H9 (cell line): ENCODE data around the gene SPEF2. TPM values are rescaled to one million over a fixed set of nuclear protein-coding genes. Genes with fewer than 3 reads are reported as not detected.

Source experiments
- DNase-seq: peaks from one replicate; pipeline ENCODE4 v3.0.0-alpha.2; 2017
- H2AFZ ChIP-seq: one replicate; pipeline ENCODE4 v1.6.1; 2013; ENCODE audit warnings: mild to moderate bottlenecking, low read length, control low read depth, moderate library complexity
- H2AK5ac ChIP-seq: 2 replicates; pipeline ENCODE4 v1.6.1; 2013; ENCODE audit warnings: low read length, control low read depth, mixed read lengths; ENCODE audit not compliant: insufficient read length
- H2BK120ac ChIP-seq: one replicate; pipeline ENCODE4 v1.6.1; 2013; ENCODE audit warnings: low read depth, mild to moderate bottlenecking, low read length, control low read depth, inconsistent platforms; ENCODE audit not compliant: poor library complexity, severe bottlenecking
- H2BK12ac ChIP-seq: 2 replicates; pipeline ENCODE4 v1.6.1; 2013; ENCODE audit warnings: low read length, control low read depth, mixed read lengths, low read depth; ENCODE audit not compliant: insufficient read length
- H2BK15ac ChIP-seq: 2 replicates; pipeline ENCODE4 v1.6.1; 2013; ENCODE audit warnings: low read depth, low read length, control low read depth
- H2BK20ac ChIP-seq: one replicate; pipeline ENCODE4 v1.6.1; 2013; ENCODE audit warnings: low read depth, mild to moderate bottlenecking, low read length, control low read depth, inconsistent platforms; ENCODE audit not compliant: poor library complexity, severe bottlenecking
- H2BK5ac ChIP-seq: 2 replicates; pipeline ENCODE4 v1.6.1; 2013; ENCODE audit warnings: low read length, control low read depth, mixed read lengths; ENCODE audit not compliant: insufficient read length
- H3K14ac ChIP-seq: 2 replicates; pipeline ENCODE4 v1.6.1; 2013; ENCODE audit warnings: low read length, control low read depth; ENCODE audit not compliant: insufficient read depth
- H3K18ac ChIP-seq: 2 replicates; pipeline ENCODE4 v1.6.1; 2013; ENCODE audit warnings: low read depth, mild to moderate bottlenecking, mixed read lengths, low read length, control low read depth; ENCODE audit not compliant: insufficient read length
- H3K23ac ChIP-seq: 2 replicates; pipeline ENCODE4 v1.6.1; 2013; ENCODE audit warnings: low read length, control low read depth, mixed read lengths, low read depth; ENCODE audit not compliant: insufficient read length
- H3K23me2 ChIP-seq: 2 replicates; pipeline ENCODE4 v1.6.1; 2013; ENCODE audit warnings: low read depth, mild to moderate bottlenecking, mixed read lengths, low read length, control low read depth; ENCODE audit not compliant: insufficient read length, poor library complexity, severe bottlenecking
- H3K27ac ChIP-seq: 2 replicates; pipeline ENCODE4 v1.5.1; 2013; ENCODE audit warnings: low read length, control low read depth, mixed read lengths, low read depth; ENCODE audit not compliant: insufficient read length
- H3K27me3 ChIP-seq: 2 replicates; pipeline ENCODE4 v1.6.1; 2013; ENCODE audit warnings: low read length, control low read depth, inconsistent platforms; ENCODE audit not compliant: insufficient read depth
- H3K4ac ChIP-seq: 2 replicates; pipeline ENCODE4 v1.6.1; 2013; ENCODE audit warnings: low read depth, mild to moderate bottlenecking, control low read depth, inconsistent platforms, low read length, moderate library complexity
- H3K4me1 ChIP-seq: 2 replicates; pipeline ENCODE4 v1.6.1; 2013; ENCODE audit warnings: low read length, control low read depth, inconsistent platforms; ENCODE audit not compliant: insufficient read depth
- H3K4me2 ChIP-seq: 2 replicates; pipeline ENCODE4 v1.6.1; 2013; ENCODE audit warnings: low read length, control low read depth, mixed read lengths; ENCODE audit not compliant: insufficient read length, insufficient read depth
- H3K56ac ChIP-seq: 2 replicates; pipeline ENCODE4 v1.6.1; 2013; ENCODE audit warnings: low read depth, mild to moderate bottlenecking, mixed read lengths, low read length, control low read depth; ENCODE audit not compliant: insufficient read length
- H3K79me1 ChIP-seq: 2 replicates; pipeline ENCODE4 v1.6.1; 2013; ENCODE audit warnings: low read depth, mild to moderate bottlenecking, moderate library complexity, low read length, control low read depth, inconsistent platforms; ENCODE audit not compliant: insufficient read depth, poor library complexity, severe bottlenecking
- H3K79me2 ChIP-seq: 2 replicates; pipeline ENCODE4 v1.6.1; 2013; ENCODE audit warnings: low read length, control low read depth, inconsistent platforms; ENCODE audit not compliant: insufficient read depth
- H3K9ac ChIP-seq: 2 replicates; pipeline ENCODE4 v1.6.1; 2013; ENCODE audit warnings: low read length, control low read depth, mixed read lengths; ENCODE audit not compliant: insufficient read length; ENCODE audit errors: extremely low read depth
- H3K9me3 ChIP-seq: one replicate; pipeline ENCODE4 v1.6.1; 2013; ENCODE audit warnings: low read depth, low read length, inconsistent platforms; ENCODE audit not compliant: control insufficient read depth
- H3T11ph ChIP-seq: one replicate; pipeline ENCODE4 v1.6.1; 2013; ENCODE audit warnings: mild to moderate bottlenecking, low read length, control low read depth, inconsistent platforms
- H4K20me1 ChIP-seq: one replicate; pipeline ENCODE4 v1.6.1; 2013; ENCODE audit not compliant: control insufficient read depth, insufficient read length, insufficient read depth
- H4K5ac ChIP-seq: 2 replicates; pipeline ENCODE4 v1.6.1; 2013; ENCODE audit warnings: low read depth, mild to moderate bottlenecking, mixed read lengths, low read length, control low read depth; ENCODE audit not compliant: insufficient read length
- H4K8ac ChIP-seq: replicated peaks from 2 replicates; pipeline ENCODE4 v1.6.1; 2013; ENCODE audit warnings: low read length, control low read depth, mixed read lengths, low read depth; ENCODE audit not compliant: insufficient read length
- H4K91ac ChIP-seq: 2 replicates; pipeline ENCODE4 v1.6.1; 2013; ENCODE audit warnings: low read depth, mild to moderate bottlenecking, moderate library complexity, mixed read lengths, low read length, control low read depth; ENCODE audit not compliant: insufficient read length
- H3K27ac Mint-ChIP-seq, 3 experiments: 2 replicates in 2 of 3; 3 replicates in 1 of 3; pipeline ENCODE4 v1.8.0; 2020 to 2021; ENCODE audit warnings: mixed read lengths in 3 of 3, mild to moderate bottlenecking in 1 of 3, moderate library complexity in 1 of 3
- H3K27me3 Mint-ChIP-seq: 2 replicates; pipeline ENCODE4 v1.8.0; 2021; ENCODE audit warnings: low read depth, mild to moderate bottlenecking, moderate library complexity, mixed read lengths
- H3K36me3 Mint-ChIP-seq, 3 experiments: 2 replicates in 2 of 3; 3 replicates in 1 of 3; pipeline ENCODE4 v1.8.0; 2020 to 2021; ENCODE audit warnings: low read depth in 3 of 3, mixed read lengths in 3 of 3; ENCODE audit not compliant: insufficient read depth in 1 of 3
- H3K4me1 Mint-ChIP-seq, 2 experiments: 2 replicates each; pipeline ENCODE4 v1.8.0; 2020; ENCODE audit warnings: mixed read lengths in 2 of 2
- H3K4me3 Mint-ChIP-seq, 2 experiments: 2 replicates in 1 of 2; 3 replicates in 1 of 2; pipeline ENCODE4 v1.8.0; 2020 to 2021; ENCODE audit warnings: mild to moderate bottlenecking in 2 of 2, mixed read lengths in 2 of 2, moderate library complexity in 1 of 2
- H3K9me3 Mint-ChIP-seq, 2 experiments: 2 replicates in 1 of 2; 3 replicates in 1 of 2; pipeline ENCODE4 v1.8.0; 2020; ENCODE audit warnings: mild to moderate bottlenecking in 2 of 2, mixed read lengths in 2 of 2, moderate library complexity in 1 of 2
- CTCF ChIP-seq: fragments of 200-600 bp; sonication (generic); conservative IDR thresholded peaks from 3 replicates; pipeline ENCODE4 v1.8.0; 2021; ENCODE audit warnings: antibody characterized with exemption, mild to moderate bottlenecking
- WGBS: extraction: QIAGEN DNeasy Blood & Tissue Kit; methylation state at CpG from one replicate; pipeline ENCODE4 v1.1.7; 2013; ENCODE audit warnings: missing lambda C conversion rate, low lambda C conversion rate, mixed read lengths; ENCODE audit not compliant: insufficient read length; ENCODE audit errors: extremely low coverage; 5-methylcytosine and 5-hydroxymethylcytosine counted together
- total RNA-seq: library from RNA; stranded (reverse); gene quantifications from 2 replicates; pipeline ENCODE4 v1.2.1, GENCODE V29; 2021

The SPEF2 gene
- total RNA-seq, 1 experiment from 2014 or later, result 1.0 TPM

GRCh38 chr5:35745193-35745592 lies 127.5 kb downstream of the SPEF2 start:
- TF ChIP-seq CTCF, result no peak
- Histone ChIP-seq H4K91ac (no peak overlapping the region), H3T11ph (no peak overlapping the region), H3K4me1 (no peaks in the 10 kb centered on the region; the same call in 1 of the 2 replicates), H2BK12ac (no peak overlapping the region), H3K79me1 (no peaks in the 10 kb centered on the region), H2BK5ac (no peak overlapping the region), H3K23me2 (no peaks in the 10 kb centered on the region), H3K18ac (no peak overlapping the region), H3K14ac (no peak overlapping the region), H3K4me2 (no peak overlapping the region), H3K56ac (no peak overlapping the region), H4K5ac (no peak overlapping the region), H4K20me1 (no peaks in the 10 kb centered on the region), H4K8ac (no peak overlapping the region), H3K27ac (no peak overlapping the region), H3K9me3 (no peaks in the 10 kb centered on the region), H2BK15ac (no peak overlapping the region), H3K4ac (no peak overlapping the region), H2AK5ac (no peak overlapping the region), H3K23ac (no peak overlapping the region), H2AFZ (no peak overlapping the region), H2BK20ac (no peak overlapping the region), H3K79me2 (no peaks in the 10 kb centered on the region), H3K9ac (no peak overlapping the region), H2BK120ac (no peak overlapping the region), H3K27me3 (no peaks in the 10 kb centered on the region; the same call in 1 of the 2 replicates)
- Mint-ChIP-seq H3K9me3 (peaks cover 0 to 3% of the 10 kb centered on the region in 2 experiments; a peak in 2 of 5 replicates), H3K4me3 (no peak overlapping the region), H3K27me3 (peaks cover 94% of the 10 kb centered on the region), H3K27ac (no peak overlapping the region; a peak in 1 of 7 replicates), H3K4me1 (peaks cover 12 to 14% of the 10 kb centered on the region in 2 experiments), H3K36me3 (no peaks in the 10 kb centered on the region; a peak in 1 of 7 replicates)
- no CpG with 5 or more reads among the region's 8 CpGs for WGBS
- no peak for DNase-seq
